Stimulated activated CD4-positive, alpha-beta T cell treated with anti-CD3 and anti-CD28 coated beads, Interleukin-1b, Interleukin-23, amount 100 ng/mL, for 4 hours (primary cell): ENCODE results near the gene KLHDC8A.
A peak's percentile ranks its signal among the peaks of the same experiment; 100 is the strongest.

Experiments used
- DNase-seq, 2 donors: peaks; one replicate each; pipeline ENCODE4 v3.0.0-alpha.2; 2020; ENCODE audit warnings: low read depth in 2 of 2

KLHDC8A gene

GRCh38 chr1:205319081-205320018, 37.4 kb downstream of the KLHDC8A start:
- no peak for DNase-seq

- DNase-seq = no peak
Observed at GRCh38 chr1:205318231-205318991, 38.3 kb downstream of the KLHDC8A start.

- DNase-seq = no peak
Observed at GRCh38 chr1:205317311-205317917, 39.3 kb downstream of the KLHDC8A start.

DNA sequence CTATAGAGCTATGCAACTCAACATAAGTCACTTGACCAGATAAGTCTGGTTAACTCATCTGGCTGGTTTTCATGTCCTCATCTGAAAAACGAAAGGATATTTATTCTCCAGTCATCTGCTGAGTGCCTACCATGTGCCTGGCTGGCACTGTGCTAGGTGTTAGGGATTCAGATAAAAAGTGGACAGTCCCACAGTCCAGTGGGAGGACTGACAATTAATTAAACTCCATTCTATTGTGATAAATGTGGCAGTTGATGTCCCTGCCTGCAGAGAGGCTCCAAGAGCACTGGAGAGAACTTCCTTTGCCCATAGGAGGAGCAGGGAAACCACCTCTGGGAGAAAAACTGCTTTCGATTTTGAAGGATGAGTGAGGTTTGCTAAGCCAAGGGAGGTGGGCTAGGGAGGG, 40.6 kb downstream of the KLHDC8A start:
- no peak for DNase-seq

DNA sequence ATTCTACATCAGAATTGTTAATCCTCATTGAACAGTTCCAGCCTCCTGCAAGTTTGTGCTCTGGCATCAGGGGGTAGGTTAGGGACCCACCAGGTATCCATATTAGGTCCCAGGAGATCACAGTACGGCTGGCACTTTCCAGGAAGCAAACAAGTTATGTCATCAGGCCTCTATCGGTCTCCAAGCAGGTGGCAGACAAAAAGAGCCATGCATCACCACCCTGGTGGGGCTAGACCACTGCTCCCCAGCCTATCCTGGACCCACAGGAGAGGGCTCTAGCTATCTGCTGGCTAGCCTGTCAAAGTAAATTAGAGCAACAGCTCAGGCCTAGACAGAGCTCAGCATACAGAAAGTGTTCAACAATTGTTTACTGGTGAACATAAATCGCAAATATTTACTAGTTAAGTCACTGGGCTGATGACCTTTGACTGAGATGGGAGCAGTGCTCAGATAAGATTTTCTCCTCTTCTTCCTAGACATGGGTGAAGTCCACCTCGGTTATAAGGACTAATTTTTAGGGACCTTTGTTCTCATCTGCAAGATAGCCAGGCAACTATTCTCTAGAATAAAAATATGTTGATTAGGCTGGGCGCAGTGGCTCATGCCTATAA, 41.6 kb downstream of the KLHDC8A start:
- no peak for DNase-seq

DNA sequence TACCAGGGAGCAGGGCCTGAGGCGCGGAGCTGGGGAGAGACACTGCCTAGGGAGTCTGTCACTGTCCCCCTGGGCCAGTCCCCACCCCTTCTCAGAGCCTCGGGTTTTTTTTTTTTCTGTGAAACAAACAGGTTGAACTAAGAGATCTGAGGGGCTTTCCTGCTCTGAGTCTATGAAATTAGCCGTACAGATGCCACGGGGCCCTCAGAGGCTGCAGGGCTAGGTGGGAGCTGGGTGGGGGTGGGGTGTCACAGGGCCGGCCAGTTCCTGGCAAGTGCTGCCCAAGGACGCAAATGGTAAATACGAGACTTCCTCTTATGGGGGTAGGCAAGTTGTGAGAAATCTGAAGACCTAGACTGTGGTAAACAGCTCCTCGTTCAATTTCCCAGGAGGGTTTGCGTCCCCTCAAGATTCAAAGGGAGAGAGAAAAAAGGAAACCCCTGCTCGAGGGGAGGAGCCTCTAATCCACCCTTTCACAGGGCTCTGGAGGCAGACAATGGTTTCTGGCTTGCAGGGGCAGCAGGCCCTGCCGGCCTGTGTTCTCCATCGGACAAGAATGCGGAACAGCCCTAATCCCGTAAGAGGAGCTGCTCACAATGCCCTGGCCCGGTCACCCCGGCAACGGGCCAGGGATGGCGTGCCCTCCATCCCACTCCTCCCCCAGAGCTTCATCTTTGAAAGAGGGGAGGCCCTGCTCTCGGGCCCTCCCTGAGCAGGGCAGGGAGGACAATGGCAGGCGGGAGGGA, 43.0 kb downstream of the KLHDC8A start:
- DNase-seq = peak in 1 of 2 donors; percentile 22

- DNase-seq = no peak
Observed at GRCh38 chr1:205312866-205313562, 43.7 kb downstream of the KLHDC8A start.

GRCh38 chr1:205310976-205311704, 45.6 kb downstream of the KLHDC8A start:
- no peak for DNase-seq

- DNase-seq = no peak
Observed at GRCh38 chr1:205309741-205310140, 47.0 kb downstream of the KLHDC8A start.

DNA sequence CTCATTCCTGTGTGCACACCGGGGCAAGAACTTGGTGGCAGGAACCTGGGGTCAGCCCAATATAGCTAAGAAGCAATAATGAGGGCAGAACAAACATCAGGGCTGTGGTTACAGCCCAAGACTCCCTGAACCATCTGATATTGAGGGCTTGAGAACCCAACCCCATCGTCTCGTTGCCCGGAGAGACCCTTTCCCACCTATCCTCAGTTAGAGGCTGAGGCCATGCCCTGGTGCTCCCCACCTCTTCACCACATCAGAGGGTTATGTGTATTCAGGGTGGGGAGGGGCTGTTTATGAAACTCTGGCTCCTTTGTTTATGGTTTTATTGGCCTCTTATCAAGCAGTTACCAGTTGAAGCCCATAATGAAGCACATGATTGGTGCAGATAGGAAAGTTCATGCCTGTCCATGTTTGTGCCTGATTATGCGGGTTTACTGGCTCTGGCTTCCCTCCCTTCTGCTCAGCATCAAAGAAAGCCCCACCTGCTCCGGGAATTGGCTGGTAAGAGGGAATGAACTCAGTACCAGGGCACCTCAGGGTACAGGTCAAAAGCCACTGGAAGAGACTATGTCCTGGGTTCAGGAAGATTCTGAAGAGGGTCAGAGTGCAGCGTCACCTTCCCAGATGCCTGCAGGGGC, 49.7 kb downstream of the KLHDC8A start:
- no peak for DNase-seq

- DNase-seq = no peak
Observed at GRCh38 chr1:205304695-205305070, 52.0 kb downstream of the KLHDC8A start.

DNA sequence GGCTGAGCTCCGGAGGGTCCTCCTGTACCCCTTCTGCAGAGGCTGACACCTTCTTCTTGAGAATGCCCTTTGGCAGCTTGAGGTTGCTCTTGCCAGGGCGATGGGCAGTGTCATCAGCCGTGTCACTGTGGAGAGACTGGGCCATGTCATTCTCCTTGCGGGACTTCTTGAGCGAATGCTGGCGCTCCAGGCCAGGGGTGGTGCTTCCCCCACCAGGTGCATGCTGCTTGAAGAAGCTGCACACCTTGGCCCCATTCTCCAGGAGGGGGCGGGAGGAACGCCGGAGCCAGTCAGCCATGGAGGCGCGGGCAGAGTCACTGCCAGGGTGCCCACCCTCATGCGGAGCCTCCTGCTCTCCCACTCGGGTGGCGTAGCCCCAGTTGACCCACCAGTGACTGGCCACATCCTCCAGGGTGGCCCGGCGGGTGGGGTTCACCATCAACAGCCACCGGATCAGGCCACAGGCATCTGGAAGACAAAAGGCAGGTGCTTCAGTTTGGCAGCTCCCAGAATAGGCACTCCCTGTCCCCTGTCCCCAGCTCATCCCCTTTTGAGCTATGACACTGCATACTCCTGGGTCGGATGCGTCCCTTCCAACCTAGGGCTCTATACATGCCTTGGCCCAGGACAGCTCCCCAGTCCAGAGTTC, 52.6 kb downstream of the KLHDC8A start:
- DNase-seq = no peak

- no peak for DNase-seq
Observed at GRCh38 chr1:205303247-205303888, 53.4 kb downstream of the KLHDC8A start.

DNA sequence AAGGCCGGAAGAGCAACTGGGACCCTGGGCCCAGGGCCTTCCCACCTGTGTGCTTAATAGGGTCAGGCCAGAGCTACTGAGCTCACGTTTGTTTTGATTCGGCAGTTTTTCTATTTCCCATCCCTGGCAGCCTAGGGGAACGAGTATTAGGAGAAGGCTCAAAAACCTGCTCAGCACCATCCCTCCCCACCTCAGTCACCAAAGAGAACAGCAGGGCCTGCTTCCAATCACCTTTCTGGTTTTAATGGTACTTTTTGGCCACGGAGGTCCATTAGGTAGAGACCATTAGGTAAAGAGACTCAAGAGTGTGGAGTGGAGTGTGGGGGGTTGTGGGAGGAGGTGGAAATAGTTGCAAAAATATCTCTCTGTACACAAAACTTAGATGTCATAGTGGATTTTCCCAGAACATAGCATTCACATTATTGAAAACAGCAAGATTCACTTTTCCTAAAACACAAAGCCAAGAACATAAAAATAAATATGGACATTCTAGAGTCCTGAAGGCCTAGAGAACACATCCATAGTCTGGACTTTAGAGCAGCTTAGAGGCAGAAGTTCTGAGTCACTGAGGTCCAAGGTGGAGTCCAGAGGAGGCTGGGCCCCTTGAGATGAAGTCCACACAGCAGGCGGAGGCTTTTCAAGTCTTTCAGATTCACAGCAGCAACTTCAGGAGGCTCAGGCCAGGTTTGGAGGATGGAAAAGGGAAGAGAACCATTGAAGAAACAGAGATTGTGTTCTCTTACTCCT, 54.7 kb downstream of the KLHDC8A start:
- DNase-seq = no peak

DNA sequence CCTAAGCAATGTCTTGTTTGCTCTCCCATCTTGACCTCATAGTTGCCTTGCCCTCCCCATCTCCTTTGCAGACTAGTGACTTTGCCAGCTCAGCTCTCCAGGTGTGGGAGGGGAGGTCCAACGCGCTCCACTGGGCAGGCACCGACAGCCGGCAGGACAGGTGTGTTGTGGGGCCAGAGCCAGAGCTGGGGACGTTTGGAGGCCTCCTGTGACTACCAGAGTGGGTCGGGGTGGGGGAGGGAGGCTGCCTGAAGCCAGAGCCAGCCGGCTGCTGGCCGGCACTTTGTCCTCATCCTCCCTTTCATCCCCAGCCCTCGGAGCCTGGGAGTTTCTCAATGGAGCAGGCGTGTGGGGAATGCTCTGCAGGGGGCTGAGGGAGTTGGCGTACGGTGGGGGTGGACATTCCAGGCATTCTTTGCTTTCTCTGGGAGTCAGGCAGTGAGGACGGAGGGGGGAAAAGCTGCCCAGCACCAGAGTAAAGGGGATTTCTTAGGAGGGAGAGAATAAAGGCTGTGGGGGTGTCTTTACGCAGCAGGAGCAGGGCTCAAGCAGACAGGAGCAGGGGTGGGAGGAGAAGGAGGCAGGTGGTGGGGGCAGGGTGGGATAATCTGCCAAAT, 55.4 kb downstream of the KLHDC8A start:
- no peak for DNase-seq

GRCh38 chr1:205300149-205300548, 56.6 kb downstream of the KLHDC8A start:
- DNase-seq = no peak
